Stimulated activated CD4-positive, alpha-beta T cell treated with anti-CD3 and anti-CD28 coated beads, TNF-alpha, amount 100 ng/mL, for 1 hour (primary cell): ENCODE measurements around the gene GOPC.
"Not testable (repeated sequence)": the region's sequence is repeated elsewhere in the genome, so short reads cannot be mapped to it uniquely, and the experiment has no call there.

ENCODE experiments used
- DNase-seq, 3 donors: peaks; one replicate each; pipeline ENCODE4 v3.0.0-alpha.2; 2020; ENCODE audit warnings: low read depth in 3 of 3, low spot score in 1 of 3

The GOPC gene

GRCh38 chr6:117518870-117519269, 83.4 kb downstream of the GOPC start:
- DNase-seq = no peak

DNA sequence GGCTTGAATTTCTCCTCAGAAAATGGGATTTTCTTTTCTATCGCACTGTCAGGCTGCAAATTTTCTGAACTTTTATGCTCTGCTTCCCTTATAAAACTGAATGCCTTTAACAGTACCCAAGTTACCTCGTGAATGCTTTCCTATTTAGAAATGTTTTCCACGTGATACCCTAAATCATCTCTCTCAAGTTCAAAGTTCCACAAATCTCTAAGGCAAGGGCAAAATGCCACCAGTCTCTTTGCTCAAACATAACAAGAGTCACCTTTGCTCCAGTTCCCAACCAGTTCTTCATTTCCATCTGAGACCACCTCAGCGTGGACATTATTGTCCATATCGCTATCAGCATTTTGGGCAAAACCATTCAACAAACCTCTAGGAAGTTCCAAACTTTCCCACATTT, 84.3 kb downstream of the GOPC start:
- not testable (repeated sequence) for DNase-seq

- DNase-seq = no peak
These were observed 87.0 kb downstream of the GOPC start for GRCh38 chr6:117515326-117515725.

DNA sequence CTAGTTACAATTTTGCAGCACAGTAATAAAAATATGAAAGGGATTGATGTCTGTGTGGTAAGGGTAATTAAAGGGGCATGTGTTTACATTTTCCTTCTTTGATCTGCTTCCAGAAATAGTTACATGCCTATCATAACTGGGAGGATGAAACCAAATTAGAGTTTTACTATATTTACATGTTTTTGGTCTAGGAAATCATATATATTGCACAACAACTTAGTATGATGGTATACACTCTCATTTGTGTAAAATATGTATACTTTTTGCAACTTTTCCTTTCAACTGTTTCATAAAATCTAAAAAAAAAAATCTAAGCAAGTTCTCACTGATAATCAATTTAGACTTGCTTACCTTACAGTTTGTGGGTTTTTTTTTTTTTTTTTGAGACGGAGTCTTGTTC, 87.7 kb downstream of the GOPC start:
- DNase-seq = no peak

- DNase-seq = no peak
These were observed 88.4 kb downstream of the GOPC start for GRCh38 chr6:117513778-117514365.

GRCh38 chr6:117512987-117513573, 89.2 kb downstream of the GOPC start:
- DNase-seq = no peak

- no peak for DNase-seq
These were observed 90.1 kb downstream of the GOPC start for GRCh38 chr6:117512056-117512828.
